Measurements from ENCODE around the gene SLC38A8.
A peak's percentile ranks its signal among the peaks of the same experiment; 100 is the strongest.

The SLC38A8 gene

DNA sequence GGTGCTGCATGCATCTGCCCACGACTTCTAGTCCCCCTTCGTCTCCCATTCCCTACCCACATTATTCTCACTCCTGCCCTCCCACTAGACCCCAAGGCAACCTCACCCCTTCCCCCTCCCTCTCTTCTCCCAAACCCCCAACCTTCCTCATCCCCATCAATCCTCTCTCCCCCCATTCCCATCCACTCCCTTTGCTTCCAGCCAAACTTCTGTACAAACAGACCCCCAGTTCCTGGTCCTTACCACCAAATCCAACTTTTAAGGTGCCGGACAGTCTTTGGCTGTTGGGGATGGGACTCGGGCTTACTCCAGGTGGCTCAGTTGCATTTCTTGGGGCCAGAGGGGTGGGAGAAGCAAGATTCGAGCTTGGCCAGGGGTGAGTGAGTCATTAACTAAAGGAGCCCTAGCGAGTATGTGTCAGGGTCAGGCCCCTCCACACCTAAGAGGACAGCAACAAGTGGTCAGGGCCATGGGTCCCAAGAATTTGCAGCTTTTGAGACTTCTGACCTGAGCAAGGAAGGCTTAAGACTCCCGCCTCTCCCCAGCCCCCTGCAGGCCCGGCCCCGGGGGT, at the start of gene SLC38A8:
TSS of gene SLC38A8 (minus strand) at position 488 of the 571 bp plus-strand sequence. CDS start 638 bp downstream, outside the sequence.
- TF ChIP-seq JUND (IDR thresholded peaks at IDR 0.05; ENCODE audit: low read depth): no peak
- in situ Hi-C loops (cut with HindIII; ENCODE audit: low pct_unique_long_range_greater_than_20kb, low sequenced_read_pairs): no loop called here
- DNase-seq (ENCODE audit: low read depth in 1 of 2, low spot score in 1 of 2): no peak

DNA sequence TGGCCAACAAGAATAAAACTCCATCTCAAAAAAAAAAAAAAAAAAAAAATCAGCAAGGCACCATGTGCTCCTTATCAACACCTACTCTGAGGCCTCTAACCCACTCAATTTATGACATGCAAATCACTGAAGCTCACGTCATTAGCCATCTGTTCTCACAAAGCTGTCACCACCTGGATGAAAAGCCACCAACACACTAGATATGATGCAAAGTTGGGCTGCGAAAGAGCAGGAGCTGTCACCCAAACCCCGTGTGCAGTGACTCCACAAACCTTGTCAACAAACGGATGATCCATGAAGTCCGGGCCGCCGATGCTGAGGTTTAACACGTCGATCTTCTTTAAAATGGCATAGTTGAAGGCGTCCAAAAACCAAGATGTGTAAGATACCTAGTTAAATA, 48.9 kb upstream of the SLC38A8 start:
- TF ChIP-seq JUND (IDR thresholded peaks at IDR 0.05; ENCODE audit: low read depth): no peak
- in situ Hi-C loops (cut with HindIII; ENCODE audit: low pct_unique_long_range_greater_than_20kb, low sequenced_read_pairs): no loop called here
- DNase-seq (ENCODE audit: low read depth in 1 of 2, low spot score in 1 of 2): no peak

DNA sequence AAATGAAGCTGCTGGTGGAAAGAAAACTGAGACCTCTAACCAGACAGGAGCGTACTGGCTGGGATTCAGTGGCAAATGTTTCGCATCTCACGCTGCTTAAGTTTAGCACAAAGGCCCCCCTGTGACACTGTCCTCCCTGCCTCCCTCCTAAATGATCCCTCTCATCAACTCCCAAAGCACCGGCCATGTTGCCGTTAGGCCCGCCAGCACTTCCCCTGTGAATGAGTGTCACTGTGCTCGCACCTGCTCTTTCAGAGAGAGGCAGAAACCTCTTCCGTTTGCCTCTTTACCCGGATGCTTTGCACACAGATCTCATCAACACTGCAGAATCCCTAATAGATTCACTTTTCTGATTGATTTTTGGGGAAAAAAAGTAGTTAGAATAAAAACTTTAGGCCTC, 47.6 kb upstream of the SLC38A8 start:
- in situ Hi-C loops (cut with HindIII; ENCODE audit: low pct_unique_long_range_greater_than_20kb, low sequenced_read_pairs): no loop called here
- no peak for TF ChIP-seq JUND (IDR thresholded peaks at IDR 0.05; ENCODE audit: low read depth)
- no peak for DNase-seq (ENCODE audit: low read depth in 1 of 2, low spot score in 1 of 2)

DNA sequence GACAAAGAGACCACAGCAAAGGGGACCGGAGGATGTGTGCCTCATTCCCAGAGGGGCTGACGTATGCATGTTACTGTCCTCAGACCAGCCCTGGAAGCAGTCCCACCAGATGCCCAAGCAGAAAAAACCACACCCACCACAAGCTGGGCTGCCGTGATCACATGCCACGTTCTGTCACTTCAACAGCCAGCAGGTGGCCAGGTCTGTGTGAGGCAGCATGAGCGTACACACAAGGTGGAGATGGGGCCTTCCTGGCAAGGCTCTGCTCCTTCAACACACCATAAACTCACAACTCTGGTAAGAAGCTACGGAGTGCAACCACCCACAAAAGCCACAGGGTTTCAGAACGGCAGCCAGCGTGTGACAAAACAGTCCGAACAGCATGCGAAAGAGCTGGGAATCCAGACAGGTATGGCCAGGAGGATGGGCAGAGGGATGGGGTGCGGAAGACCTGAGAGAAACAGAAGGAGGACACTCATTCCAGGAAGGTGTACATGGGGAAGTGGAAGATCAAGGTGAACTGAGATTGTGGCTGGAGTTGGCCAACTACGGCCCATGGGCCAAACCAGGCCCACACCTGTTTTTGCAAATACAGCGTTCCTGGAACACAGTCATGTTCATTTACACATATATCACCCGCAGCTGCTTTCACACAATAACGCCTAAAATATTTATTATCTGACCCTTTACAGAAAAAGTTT, 46.2 kb upstream of the SLC38A8 start:
- peak in 1 of 2 experiments; percentile 81 for DNase-seq (ENCODE audit: low read depth in 1 of 2, low spot score in 1 of 2)
- in situ Hi-C loops (cut with HindIII; ENCODE audit: low pct_unique_long_range_greater_than_20kb, low sequenced_read_pairs): no loop called here
- TF ChIP-seq JUND (IDR thresholded peaks at IDR 0.05; ENCODE audit: low read depth): no peak

DNA sequence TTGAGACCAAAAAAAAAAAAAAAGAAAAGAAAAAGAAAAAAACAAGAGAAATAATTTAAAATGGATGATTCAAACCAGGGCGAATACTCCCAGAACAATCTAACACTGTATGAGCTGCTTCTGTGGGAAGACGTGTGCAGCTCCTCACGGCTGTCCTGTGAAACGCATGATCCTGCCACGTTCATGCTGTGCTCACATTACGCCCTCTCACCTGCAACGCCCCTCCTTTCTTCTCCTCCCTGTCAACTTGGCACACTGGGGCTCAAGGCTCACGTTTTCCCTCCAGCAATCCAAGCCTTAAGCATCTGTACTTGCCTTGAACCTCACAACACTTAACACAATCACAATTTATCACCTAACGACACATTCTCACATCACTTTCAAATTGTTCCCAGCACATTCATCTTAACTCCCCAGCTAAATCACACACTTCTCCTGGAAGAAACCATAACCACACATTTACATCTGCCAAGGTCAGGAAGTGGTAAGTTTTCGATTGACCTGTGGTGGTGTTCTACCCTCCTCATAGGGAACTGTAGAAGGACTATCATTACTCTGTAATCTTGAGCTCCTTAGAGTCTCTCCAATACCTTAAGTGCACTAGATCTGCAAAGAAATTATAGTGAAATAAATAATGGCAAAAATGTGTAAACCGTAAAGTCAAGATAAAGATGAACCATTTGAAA, 45.0 kb upstream of the SLC38A8 start:
- in situ Hi-C loops (cut with HindIII; ENCODE audit: low pct_unique_long_range_greater_than_20kb, low sequenced_read_pairs): no loop called here
- DNase-seq (ENCODE audit: low read depth in 1 of 2, low spot score in 1 of 2): no peak
- TF ChIP-seq JUND (IDR thresholded peaks at IDR 0.05; ENCODE audit: low read depth): no peak

DNA sequence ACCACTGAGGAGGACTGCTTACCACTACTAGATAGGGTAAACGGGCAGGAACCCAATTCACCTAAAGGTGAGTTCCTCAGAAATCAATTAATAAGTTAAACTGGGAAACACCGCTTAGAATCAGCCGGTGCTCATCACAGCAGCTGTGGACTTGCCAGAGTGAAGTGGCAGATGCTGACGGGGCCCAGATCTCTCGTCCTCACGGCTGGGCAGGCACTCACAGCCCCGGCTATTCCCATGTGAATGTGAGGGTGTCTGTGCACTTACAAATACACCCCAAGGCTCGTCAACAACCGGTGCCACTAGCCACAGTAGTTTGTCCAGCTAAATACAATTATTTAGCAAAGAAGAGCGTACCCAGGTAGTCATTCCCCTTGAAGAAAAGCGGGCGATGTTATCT, 44.4 kb upstream of the SLC38A8 start:
- TF ChIP-seq JUND (IDR thresholded peaks at IDR 0.05; ENCODE audit: low read depth): no peak
- in situ Hi-C loops (cut with HindIII; ENCODE audit: low pct_unique_long_range_greater_than_20kb, low sequenced_read_pairs): no loop called here
- DNase-seq (ENCODE audit: low read depth in 1 of 2, low spot score in 1 of 2): no peak

DNA sequence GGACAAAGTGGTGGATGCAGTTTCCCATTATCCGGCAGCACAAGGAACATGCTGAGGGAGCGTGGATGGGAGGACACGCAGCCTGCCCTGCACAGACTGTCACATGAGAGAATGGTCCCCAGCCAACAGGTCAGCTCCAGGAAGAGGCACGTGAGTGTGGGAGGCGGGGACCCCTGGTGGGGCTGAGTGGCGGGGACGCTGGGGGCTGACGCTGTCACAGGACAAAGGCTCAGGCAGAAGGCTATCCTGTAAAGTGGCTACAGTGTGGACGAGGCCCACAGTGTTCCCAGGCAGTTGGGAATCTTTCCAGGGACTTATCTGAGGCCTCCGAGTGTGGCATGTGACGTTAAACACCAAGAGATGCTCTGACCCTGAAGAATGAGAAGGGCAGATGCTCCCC, 43.7 kb upstream of the SLC38A8 start:
- in situ Hi-C loops (cut with HindIII; ENCODE audit: low pct_unique_long_range_greater_than_20kb, low sequenced_read_pairs): no loop called here
- no peak for TF ChIP-seq JUND (IDR thresholded peaks at IDR 0.05; ENCODE audit: low read depth)
- DNase-seq (ENCODE audit: low read depth in 1 of 2, low spot score in 1 of 2): no peak

DNA sequence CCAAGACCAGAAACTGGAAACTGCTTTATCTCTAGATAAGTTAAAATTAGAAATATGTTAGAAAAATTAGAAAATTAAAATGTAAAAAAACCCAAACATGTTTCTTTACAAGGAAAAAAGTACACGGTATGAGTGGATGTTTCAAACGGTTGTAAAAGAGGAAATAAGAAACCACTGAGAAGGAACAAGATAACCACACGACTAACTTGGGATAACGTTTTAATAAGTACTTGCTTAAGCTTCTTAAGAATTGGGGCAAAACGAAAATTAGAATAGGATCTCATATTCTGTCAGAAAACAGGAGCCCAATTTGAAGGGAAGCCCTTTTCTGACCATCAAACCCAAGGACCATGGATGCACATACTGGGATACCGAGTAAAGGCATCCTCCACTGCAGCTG, 43.2 kb upstream of the SLC38A8 start:
- in situ Hi-C loops (cut with HindIII; ENCODE audit: low pct_unique_long_range_greater_than_20kb, low sequenced_read_pairs): no loop called here
- no peak for TF ChIP-seq JUND (IDR thresholded peaks at IDR 0.05; ENCODE audit: low read depth)

DNA sequence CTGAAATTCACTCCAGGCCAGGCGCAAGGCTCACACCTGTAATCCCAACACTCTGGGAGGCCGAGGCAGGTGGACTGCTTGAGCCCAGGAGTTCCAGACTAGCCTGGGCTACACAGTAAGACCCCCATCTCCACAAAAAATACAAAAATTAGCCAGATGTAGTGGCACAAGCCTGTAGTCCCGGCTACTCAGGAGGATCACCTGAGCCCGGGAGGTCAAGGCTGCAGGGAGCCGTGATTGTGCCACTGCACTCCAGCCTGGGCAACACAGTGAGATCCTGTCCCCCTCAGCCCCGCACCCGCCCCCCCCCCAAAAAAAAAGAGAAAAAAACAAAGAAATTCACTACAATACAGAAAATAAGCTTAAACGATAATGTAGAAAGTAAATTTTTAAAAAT, 42.7 kb upstream of the SLC38A8 start:
- TF ChIP-seq JUND (IDR thresholded peaks at IDR 0.05; ENCODE audit: low read depth): no peak
- no peak for DNase-seq (ENCODE audit: low read depth in 1 of 2, low spot score in 1 of 2)
- in situ Hi-C loops (cut with HindIII; ENCODE audit: low pct_unique_long_range_greater_than_20kb, low sequenced_read_pairs): no loop called here

More for the DNA sequence above, 43.2 kb upstream of the SLC38A8 start:
- no peak for DNase-seq (ENCODE audit: low read depth in 1 of 2, low spot score in 1 of 2)

DNA sequence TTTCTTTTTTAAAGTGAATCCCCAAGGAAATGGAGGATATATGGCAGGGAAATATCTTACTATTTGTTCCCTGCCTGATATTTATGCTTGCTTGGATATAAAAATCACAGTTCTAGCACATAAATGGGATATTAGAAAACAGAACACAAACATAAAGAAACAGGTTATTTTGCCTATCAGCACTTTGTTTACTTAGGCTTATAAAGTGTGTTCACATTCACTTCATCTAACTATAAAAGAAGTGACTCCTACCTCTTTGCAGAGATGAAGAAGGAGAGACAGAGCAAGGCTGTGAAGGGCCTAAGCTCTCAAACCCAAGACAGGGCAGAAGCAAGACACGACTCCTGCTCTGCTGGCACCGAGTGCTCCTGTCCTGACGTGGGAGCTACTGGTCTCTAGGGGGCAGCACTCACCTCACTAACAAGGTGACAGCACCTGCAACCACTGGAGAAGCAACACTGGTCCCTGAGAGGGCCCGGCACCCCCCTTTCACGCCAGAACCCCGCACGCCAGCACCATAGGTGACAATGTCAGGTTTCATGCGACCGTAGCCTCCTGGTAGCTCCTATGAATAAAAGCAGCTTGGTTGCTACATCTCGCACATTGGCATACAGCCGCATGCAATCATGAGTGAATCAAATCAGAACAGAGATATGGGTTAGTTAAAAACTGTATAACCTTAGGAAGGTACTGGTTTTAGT, 42.1 kb upstream of the SLC38A8 start:
- DNase-seq (ENCODE audit: low read depth in 1 of 2, low spot score in 1 of 2): peak; percentile 82 to 91
- TF ChIP-seq JUND (IDR thresholded peaks at IDR 0.05; ENCODE audit: low read depth): no peak
- in situ Hi-C loops (cut with HindIII; ENCODE audit: low pct_unique_long_range_greater_than_20kb, low sequenced_read_pairs): no loop called here

DNA sequence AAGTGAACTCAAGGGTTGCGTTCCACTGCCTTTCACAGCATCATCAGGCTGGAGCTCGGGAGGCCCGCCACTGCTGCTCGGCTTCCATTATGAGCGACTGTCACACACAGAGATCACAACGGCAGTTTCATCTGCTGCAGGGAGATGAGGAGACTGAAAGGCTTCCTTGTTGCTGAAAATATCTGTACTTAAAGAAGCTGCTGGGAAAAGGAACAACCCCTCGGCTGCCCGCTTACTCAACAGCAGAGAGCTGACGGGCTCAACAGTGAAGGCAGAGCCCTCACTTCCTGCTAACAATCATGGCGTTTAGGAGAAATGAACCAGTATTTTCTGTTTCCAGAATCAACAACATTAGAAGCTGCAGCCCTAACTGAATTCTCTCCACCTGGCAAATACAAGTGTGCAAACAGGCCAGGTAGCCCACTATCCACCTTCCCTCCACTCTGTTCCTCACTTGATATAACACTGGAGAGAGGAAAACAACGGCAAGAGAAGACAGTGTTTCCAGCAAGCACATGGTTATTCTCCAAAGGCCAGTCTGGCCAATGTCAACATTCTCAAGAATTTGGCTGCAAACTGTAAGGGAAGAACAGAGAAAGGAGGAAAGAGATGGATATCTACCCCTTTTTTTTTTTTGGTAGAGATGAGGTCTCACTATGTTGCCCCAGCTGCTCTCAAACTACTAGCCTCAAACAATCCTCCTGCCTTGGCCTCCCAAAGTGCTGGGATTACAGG, 40.4 kb upstream of the SLC38A8 start:
- in situ Hi-C loops (cut with HindIII; ENCODE audit: low pct_unique_long_range_greater_than_20kb, low sequenced_read_pairs): no loop called here
- no peak for TF ChIP-seq JUND (IDR thresholded peaks at IDR 0.05; ENCODE audit: low read depth)
- peak in 1 of 2 experiments; percentile 63 for DNase-seq (ENCODE audit: low read depth in 1 of 2, low spot score in 1 of 2)

DNA sequence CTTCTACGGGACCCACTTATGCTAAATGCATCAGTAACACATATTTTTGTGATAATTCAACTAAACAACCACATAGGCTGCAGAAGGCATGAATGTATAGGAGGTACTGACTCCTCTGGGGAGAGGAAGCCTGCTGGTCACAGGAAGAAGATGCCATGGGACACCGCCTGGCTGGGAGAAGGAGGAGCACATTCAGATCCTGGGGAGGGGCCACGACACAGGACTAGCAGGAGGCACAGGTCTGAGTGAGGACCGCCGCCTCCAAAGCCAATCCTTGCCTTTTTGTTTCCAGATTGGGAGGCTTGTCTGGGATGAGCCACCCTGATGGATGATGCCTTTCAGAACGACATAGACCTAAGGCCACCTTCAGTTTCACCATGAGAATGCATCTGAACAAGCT, 39.5 kb upstream of the SLC38A8 start:
- no peak for DNase-seq (ENCODE audit: low read depth in 1 of 2, low spot score in 1 of 2)
- TF ChIP-seq JUND (IDR thresholded peaks at IDR 0.05; ENCODE audit: low read depth): no peak
- in situ Hi-C loops (cut with HindIII; ENCODE audit: low pct_unique_long_range_greater_than_20kb, low sequenced_read_pairs): no loop called here
